Activated CD8-positive, alpha-beta T cell treated with anti-CD3 and anti-CD28 coated beads for 36 hours (primary cell): ENCODE measurements around the gene LILRA5. TPM values are rescaled to one million over a fixed set of nuclear protein-coding genes. Genes with fewer than 3 reads are reported as not detected.
"Not testable (repeated sequence)": the region's sequence is repeated elsewhere in the genome, so short reads cannot be mapped to it uniquely, and the experiment has no call there.

Source experiments
- ATAC-seq: fragments of 200-7000 bp; cut with Tn5 transposase; one replicate; pipeline ENCODE4 v1.10.0; 2021; ENCODE audit warnings: mild to moderate bottlenecking, moderate library complexity
- CTCF ChIA-PET: fragments of 350-600 bp; sonication (Branson Sonifier 250); formaldehyde crosslinking; loops from one replicate; lab custom pipeline; 2021; ENCODE audit warnings: antibody characterized with exemption; lab: Charles Lee
- POLR2A ChIA-PET: fragments of 350-600 bp; sonication (Branson Sonifier 250); formaldehyde crosslinking; loops from one replicate; lab custom pipeline; 2021; ENCODE audit warnings: antibody characterized with exemption; lab: Charles Lee
- DNase-seq: peaks from one replicate; pipeline ENCODE4 v3.0.0-alpha.2; 2020
- H3K27ac Mint-ChIP-seq: one replicate; pipeline ENCODE4 v1.8.0; 2021; ENCODE audit warnings: mild to moderate bottlenecking, mixed read lengths
- H3K27me3 Mint-ChIP-seq: one replicate; pipeline ENCODE4 v1.8.0; 2021; ENCODE audit warnings: mixed read lengths
- H3K36me3 Mint-ChIP-seq: one replicate; pipeline ENCODE4 v1.8.0; 2021; ENCODE audit warnings: low read depth, mixed read lengths
- H3K4me1 Mint-ChIP-seq: one replicate; pipeline ENCODE4 v1.8.0; 2021; ENCODE audit warnings: low read depth, mixed read lengths
- H3K4me3 Mint-ChIP-seq: one replicate; pipeline ENCODE4 v1.8.0; 2021; ENCODE audit warnings: mild to moderate bottlenecking, moderate library complexity, mixed read lengths
- H3K9me3 Mint-ChIP-seq: one replicate; pipeline ENCODE4 v1.8.0; 2021; ENCODE audit warnings: mixed read lengths
- intact Hi-C: fragments of 100-400 bp; cut with micrococcal nuclease; formaldehyde crosslinking; loops from one replicate; pipeline ENCODE4 v1.10.0; 2022
- total RNA-seq, 2 experiments: library from RNA; stranded (reverse); gene quantifications; one replicate each; pipeline ENCODE4 v1.2.3, GENCODE V29; 2021
- TF ChIP-seq, protein P1 (sequence below): fragments of 200-600 bp; IDR thresholded peaks from one replicate; pipeline ENCODE4 v1.8.0; 2022; ENCODE audit warnings: antibody characterized with exemption, mild to moderate bottlenecking

LILRA5 gene
- total RNA-seq, 2 experiments from 2014 or later, result not detected

DNA sequence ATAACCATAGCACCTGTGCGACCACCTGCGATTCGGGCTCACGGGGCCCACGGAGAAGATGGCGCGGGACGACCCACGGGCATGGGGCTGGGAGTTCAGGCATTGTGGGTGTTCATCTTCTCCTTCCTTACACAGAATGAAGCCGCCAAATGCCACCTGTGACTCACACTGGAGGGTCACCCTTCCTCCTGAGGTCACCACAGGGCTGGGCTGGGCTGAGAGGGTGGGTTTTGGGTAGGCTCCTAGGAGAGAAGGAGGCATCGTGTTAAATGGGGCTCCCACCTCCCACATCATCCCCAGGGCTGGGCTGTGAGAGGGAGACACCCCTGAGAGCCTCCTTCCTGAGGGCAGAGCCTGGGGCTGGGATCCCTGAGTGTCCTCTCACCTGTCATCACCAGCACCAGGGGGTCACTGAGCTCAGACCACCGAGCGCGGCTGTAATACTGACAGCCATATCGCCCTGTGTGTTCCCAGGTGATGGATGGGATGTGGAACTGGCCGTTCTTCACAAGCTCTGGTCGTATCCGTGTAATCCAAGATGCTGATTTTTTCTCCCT is 33.5 kb downstream of the LILRA5 start:
- Mint-ChIP-seq H3K9me3 (no peaks in the 10 kb centered on the region), H3K4me1 (no peaks in the 10 kb centered on the region), H3K36me3 (no peaks in the 10 kb centered on the region), H3K27ac (no peak overlapping the region), H3K4me3 (no peak overlapping the region), H3K27me3 (peaks cover 22% of the 10 kb centered on the region)
- ATAC-seq (no peak), DNase-seq (no peak)
- intact Hi-C loops, result no loop called here
- CTCF ChIA-PET, result interaction anchor here (1.3 kb wide), 1 partner anchor 13 kb away, joined by 4 read pairs; no protein-coding TSS in a partner anchor
- TF ChIP-seq, protein P1, sequence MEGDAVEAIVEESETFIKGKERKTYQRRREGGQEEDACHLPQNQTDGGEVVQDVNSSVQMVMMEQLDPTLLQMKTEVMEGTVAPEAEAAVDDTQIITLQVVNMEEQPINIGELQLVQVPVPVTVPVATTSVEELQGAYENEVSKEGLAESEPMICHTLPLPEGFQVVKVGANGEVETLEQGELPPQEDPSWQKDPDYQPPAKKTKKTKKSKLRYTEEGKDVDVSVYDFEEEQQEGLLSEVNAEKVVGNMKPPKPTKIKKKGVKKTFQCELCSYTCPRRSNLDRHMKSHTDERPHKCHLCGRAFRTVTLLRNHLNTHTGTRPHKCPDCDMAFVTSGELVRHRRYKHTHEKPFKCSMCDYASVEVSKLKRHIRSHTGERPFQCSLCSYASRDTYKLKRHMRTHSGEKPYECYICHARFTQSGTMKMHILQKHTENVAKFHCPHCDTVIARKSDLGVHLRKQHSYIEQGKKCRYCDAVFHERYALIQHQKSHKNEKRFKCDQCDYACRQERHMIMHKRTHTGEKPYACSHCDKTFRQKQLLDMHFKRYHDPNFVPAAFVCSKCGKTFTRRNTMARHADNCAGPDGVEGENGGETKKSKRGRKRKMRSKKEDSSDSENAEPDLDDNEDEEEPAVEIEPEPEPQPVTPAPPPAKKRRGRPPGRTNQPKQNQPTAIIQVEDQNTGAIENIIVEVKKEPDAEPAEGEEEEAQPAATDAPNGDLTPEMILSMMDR, result no peak
- POLR2A ChIA-PET, result no interaction called here

- ATAC-seq, CTCF ChIA-PET, DNase-seq, intact Hi-C loops, POLR2A ChIA-PET, H3K4me3 Mint-ChIP-seq, H3K27ac Mint-ChIP-seq, H3K9me3 Mint-ChIP-seq, H3K4me1 Mint-ChIP-seq, H3K36me3 Mint-ChIP-seq: not testable (repeated sequence)
- peaks cover 24% of the 10 kb centered on the region for H3K27me3 Mint-ChIP-seq
Measured at GRCh38 chr19:54278571-54279195, 34.3 kb downstream of the LILRA5 start.

DNA sequence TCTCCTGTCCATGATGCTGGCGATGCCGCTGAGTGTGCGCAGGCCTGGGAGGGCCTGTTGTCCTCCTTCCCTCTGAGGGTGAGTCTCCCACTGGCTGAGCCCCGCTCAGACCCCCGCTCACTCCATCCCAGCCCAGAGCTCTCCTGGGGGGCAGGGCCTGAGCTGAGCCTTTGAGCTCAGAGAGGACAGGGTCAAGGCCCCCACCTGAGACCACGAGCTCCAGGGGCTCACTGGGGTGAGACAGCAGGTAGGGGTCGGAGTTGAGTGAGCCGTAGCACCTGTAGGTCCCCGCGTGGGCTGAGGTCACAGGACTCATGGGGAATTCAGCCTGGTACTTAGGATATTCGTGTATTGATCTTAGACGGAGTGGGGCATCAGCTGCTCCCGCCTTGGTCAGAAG is 34.9 kb downstream of the LILRA5 start:
- POLR2A ChIA-PET, CTCF ChIA-PET: not testable (repeated sequence)

GRCh38 chr19:54277111-54277615 is 35.8 kb downstream of the LILRA5 start:
- intact Hi-C loops, H3K27ac Mint-ChIP-seq, H3K36me3 Mint-ChIP-seq, POLR2A ChIA-PET, H3K9me3 Mint-ChIP-seq, H3K4me1 Mint-ChIP-seq, DNase-seq, CTCF ChIA-PET, ATAC-seq, H3K4me3 Mint-ChIP-seq: not testable (repeated sequence)
- H3K27me3 Mint-ChIP-seq, result peaks cover 22% of the 10 kb centered on the region

More for the DNA sequence above, 34.9 kb downstream of the LILRA5 start:
- ATAC-seq, intact Hi-C loops, H3K9me3 Mint-ChIP-seq, H3K4me1 Mint-ChIP-seq, H3K27ac Mint-ChIP-seq, H3K36me3 Mint-ChIP-seq, DNase-seq, H3K4me3 Mint-ChIP-seq: not testable (repeated sequence)
- H3K27me3 Mint-ChIP-seq, result peaks cover 23% of the 10 kb centered on the region

- H3K27me3 Mint-ChIP-seq, result peaks cover 16% of the 10 kb centered on the region
- intact Hi-C loops, result no loop called here
- H3K36me3 Mint-ChIP-seq, result no peaks in the 10 kb centered on the region
- CTCF ChIA-PET, result no interaction called here
- POLR2A ChIA-PET, result no interaction called here
- no peak overlapping the region for H3K27ac Mint-ChIP-seq
- no peak overlapping the region for H3K4me3 Mint-ChIP-seq
- DNase-seq (no peak), ATAC-seq (no peak)
- TF ChIP-seq, protein P1, result no peak
- H3K4me1 Mint-ChIP-seq, result no peaks in the 10 kb centered on the region
- H3K9me3 Mint-ChIP-seq, result no peaks in the 10 kb centered on the region
Measured at GRCh38 chr19:54275951-54276350, 37.0 kb downstream of the LILRA5 start.

- H3K27ac Mint-ChIP-seq, H3K36me3 Mint-ChIP-seq, POLR2A ChIA-PET, H3K4me1 Mint-ChIP-seq, DNase-seq, H3K9me3 Mint-ChIP-seq, H3K4me3 Mint-ChIP-seq, intact Hi-C loops, CTCF ChIA-PET, ATAC-seq: not testable (repeated sequence)
- H3K27me3 Mint-ChIP-seq, result peaks cover 14% of the 10 kb centered on the region
Measured at GRCh38 chr19:54274516-54274915, 38.5 kb downstream of the LILRA5 start.

GRCh38 chr19:54273821-54274220 is 39.1 kb downstream of the LILRA5 start:
- intact Hi-C loops, result no loop called here
- no peak overlapping the region for H3K27ac Mint-ChIP-seq
- no peak for DNase-seq
- ChIA-PET POLR2A (no interaction called here), CTCF (no interaction called here)
- no peaks in the 10 kb centered on the region for H3K36me3 Mint-ChIP-seq
- no peak overlapping the region for H3K4me3 Mint-ChIP-seq
- TF ChIP-seq, protein P1, result no peak
- ATAC-seq, result no peak
- H3K9me3 Mint-ChIP-seq, result no peaks in the 10 kb centered on the region
- no peaks in the 10 kb centered on the region for H3K4me1 Mint-ChIP-seq
- H3K27me3 Mint-ChIP-seq, result peaks cover 12% of the 10 kb centered on the region

- H3K4me1 Mint-ChIP-seq, H3K27ac Mint-ChIP-seq, H3K4me3 Mint-ChIP-seq, DNase-seq, H3K9me3 Mint-ChIP-seq, H3K36me3 Mint-ChIP-seq, POLR2A ChIA-PET, intact Hi-C loops, ATAC-seq, CTCF ChIA-PET: not testable (repeated sequence)
- H3K27me3 Mint-ChIP-seq, result peaks cover 13% of the 10 kb centered on the region
Measured at GRCh38 chr19:54272181-54272580, 40.8 kb downstream of the LILRA5 start.

- H3K36me3 Mint-ChIP-seq, CTCF ChIA-PET, intact Hi-C loops, H3K4me3 Mint-ChIP-seq, DNase-seq, H3K27ac Mint-ChIP-seq, H3K9me3 Mint-ChIP-seq, H3K4me1 Mint-ChIP-seq, ATAC-seq: not testable (repeated sequence)
- POLR2A ChIA-PET, result interaction anchor here (0.6 kb wide), 2 partner anchors 65 to 428 kb away, joined by 3 to 4 read pairs; no protein-coding TSS in a partner anchor
- peaks cover 13% of the 10 kb centered on the region for H3K27me3 Mint-ChIP-seq
Measured at GRCh38 chr19:54271587-54271986, 41.4 kb downstream of the LILRA5 start.
